Hepatocyte (in vitro differentiated cells): ENCODE data around the gene SSPN. TPM values are rescaled to one million over a fixed set of nuclear protein-coding genes. Genes with fewer than 3 reads are reported as not detected.

Experiments
- DNase-seq: peaks from one replicate; pipeline ENCODE4 v3.0.0-alpha.2; 2016; ENCODE audit warnings: low spot score
- H2AFZ ChIP-seq: fragments of 200-600 bp; sonication (generic); 2 replicates; pipeline ENCODE4 v1.6.0; 2016; ENCODE audit warnings: antibody characterized with exemption, mild to moderate bottlenecking
- H3K27ac ChIP-seq: fragments of 200-600 bp; sonication (generic); 2 replicates; pipeline ENCODE4 v1.5.1; 2016; ENCODE audit warnings: mild to moderate bottlenecking
- H3K27me3 ChIP-seq: fragments of 200-600 bp; sonication (generic); 2 replicates; pipeline ENCODE4 v1.6.1; 2016
- H3K36me3 ChIP-seq: fragments of 200-600 bp; sonication (generic); replicated peaks from 2 replicates; pipeline ENCODE4 v1.5.1; 2016; ENCODE audit warnings: low read depth; ENCODE audit not compliant: insufficient read depth
- H3K4me1 ChIP-seq: fragments of 200-600 bp; sonication (generic); 2 replicates; pipeline ENCODE4 v1.5.1; 2016; ENCODE audit warnings: mild to moderate bottlenecking, moderate library complexity; ENCODE audit not compliant: insufficient read depth
- H3K4me2 ChIP-seq: fragments of 200-600 bp; sonication (generic); 2 replicates; pipeline ENCODE4 v1.6.0; 2016
- H3K4me3 ChIP-seq: fragments of 200-600 bp; sonication (generic); 2 replicates; pipeline ENCODE4 v1.5.1; 2016; ENCODE audit warnings: mild to moderate bottlenecking
- H3K79me2 ChIP-seq: fragments of 200-600 bp; sonication (generic); 2 replicates; pipeline ENCODE4 v1.6.0; 2017; ENCODE audit warnings: mild to moderate bottlenecking
- H3K9me2 ChIP-seq: fragments of 200-600 bp; sonication (generic); replicated peaks from 2 replicates; pipeline ENCODE4 v1.6.0; 2017; ENCODE audit warnings: mild to moderate bottlenecking; ENCODE audit not compliant: insufficient read depth
- H3K9me3 ChIP-seq: fragments of 200-600 bp; sonication (generic); 2 replicates; pipeline ENCODE4 v1.5.1; 2016; ENCODE audit warnings: low read depth, mild to moderate bottlenecking
- H4K20me1 ChIP-seq: fragments of 200-600 bp; sonication (generic); 2 replicates; pipeline ENCODE4 v1.6.0; 2016; ENCODE audit warnings: mild to moderate bottlenecking; ENCODE audit not compliant: insufficient read depth, poor library complexity, severe bottlenecking
- EZH2 ChIP-seq: fragments of 200-600 bp; sonication (generic); IDR thresholded peaks from 2 replicates; pipeline ENCODE4 v1.6.1; 2016; ENCODE audit warnings: antibody characterized with exemption, mild to moderate bottlenecking, borderline replicate concordance
- EZH2phosphoT487 ChIP-seq: fragments of 200-600 bp; sonication (generic); IDR thresholded peaks from one replicate; pipeline ENCODE4 v1.6.1; 2018; ENCODE audit warnings: antibody characterized with exemption, mild to moderate bottlenecking, low read depth, moderate library complexity; ENCODE audit not compliant: unreplicated experiment, severe bottlenecking
- WGBS: methylation state at CpG from one replicate; pipeline ENCODE4 v1.1.6; 2016; ENCODE audit warnings: low lambda C conversion rate; ENCODE audit errors: missing lambda C conversion rate; 5-methylcytosine and 5-hydroxymethylcytosine counted together
- polyA plus RNA-seq: library from polyadenylated mRNA; unstranded; fragments of >200 nt; fragmentation: Nextera tagmentation; extraction: Ambion mirVana; gene quantifications from 2 replicates; pipeline ENCODE4 v1.2.1, GENCODE V29; 2016
- total RNA-seq: library from RNA; depleted of rRNA; stranded (reverse); fragments of >200 nt; gene quantifications from 2 replicates; pipeline ENCODE4 v1.2.3, GENCODE V29; 2014
- TF ChIP-seq, protein P1 (sequence below): fragments of 200-600 bp; sonication (generic); IDR thresholded peaks from 2 replicates; pipeline ENCODE4 v1.5.1; 2016; ENCODE audit warnings: antibody characterized with exemption, mild to moderate bottlenecking; ENCODE audit not compliant: poor library complexity

Gene SSPN
- total and polyA plus RNA-seq, 2 experiments from 2014 or later, result 1.7 to 12.5 TPM

DNA sequence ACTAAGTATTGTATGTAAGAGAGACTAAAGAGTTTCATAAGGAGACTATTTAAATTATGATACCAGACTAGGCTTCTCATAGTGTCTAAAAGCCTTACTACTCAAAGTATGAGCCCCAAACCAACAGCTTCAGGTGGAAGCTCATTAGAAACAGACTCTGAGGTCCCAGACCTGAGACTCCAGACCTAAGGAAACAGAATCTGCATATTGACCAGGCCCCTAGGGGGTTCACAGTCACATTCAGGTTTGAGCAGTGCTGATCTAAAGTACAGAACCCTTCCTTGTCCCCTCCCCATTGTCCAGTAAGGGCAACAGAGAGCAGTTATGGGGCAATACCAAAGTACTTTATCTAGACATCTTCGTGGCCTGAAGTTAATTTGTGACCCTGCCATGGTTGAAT lies 87.7 kb downstream of the SSPN start:
- 32% methylated on average over 1 of the region's 1 CpG for WGBS
- Histone ChIP-seq H4K20me1 (no peaks in the 10 kb centered on the region), H2AFZ (no peak overlapping the region), H3K4me2 (no peak overlapping the region), H3K27me3 (no peaks in the 10 kb centered on the region), H3K9me3 (no peaks in the 10 kb centered on the region), H3K4me3 (no peak overlapping the region), H3K36me3 (no peaks in the 10 kb centered on the region), H3K9me2 (no peaks in the 10 kb centered on the region), H3K27ac (no peak overlapping the region), H3K4me1 (no peaks in the 10 kb centered on the region), H3K79me2 (no peaks in the 10 kb centered on the region)
- TF ChIP-seq, protein P1, sequence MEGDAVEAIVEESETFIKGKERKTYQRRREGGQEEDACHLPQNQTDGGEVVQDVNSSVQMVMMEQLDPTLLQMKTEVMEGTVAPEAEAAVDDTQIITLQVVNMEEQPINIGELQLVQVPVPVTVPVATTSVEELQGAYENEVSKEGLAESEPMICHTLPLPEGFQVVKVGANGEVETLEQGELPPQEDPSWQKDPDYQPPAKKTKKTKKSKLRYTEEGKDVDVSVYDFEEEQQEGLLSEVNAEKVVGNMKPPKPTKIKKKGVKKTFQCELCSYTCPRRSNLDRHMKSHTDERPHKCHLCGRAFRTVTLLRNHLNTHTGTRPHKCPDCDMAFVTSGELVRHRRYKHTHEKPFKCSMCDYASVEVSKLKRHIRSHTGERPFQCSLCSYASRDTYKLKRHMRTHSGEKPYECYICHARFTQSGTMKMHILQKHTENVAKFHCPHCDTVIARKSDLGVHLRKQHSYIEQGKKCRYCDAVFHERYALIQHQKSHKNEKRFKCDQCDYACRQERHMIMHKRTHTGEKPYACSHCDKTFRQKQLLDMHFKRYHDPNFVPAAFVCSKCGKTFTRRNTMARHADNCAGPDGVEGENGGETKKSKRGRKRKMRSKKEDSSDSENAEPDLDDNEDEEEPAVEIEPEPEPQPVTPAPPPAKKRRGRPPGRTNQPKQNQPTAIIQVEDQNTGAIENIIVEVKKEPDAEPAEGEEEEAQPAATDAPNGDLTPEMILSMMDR, result no peak
- no peak for TF ChIP-seq EZH2phosphoT487
- TF ChIP-seq EZH2, result no peak
- DNase-seq, result no peak

DNA sequence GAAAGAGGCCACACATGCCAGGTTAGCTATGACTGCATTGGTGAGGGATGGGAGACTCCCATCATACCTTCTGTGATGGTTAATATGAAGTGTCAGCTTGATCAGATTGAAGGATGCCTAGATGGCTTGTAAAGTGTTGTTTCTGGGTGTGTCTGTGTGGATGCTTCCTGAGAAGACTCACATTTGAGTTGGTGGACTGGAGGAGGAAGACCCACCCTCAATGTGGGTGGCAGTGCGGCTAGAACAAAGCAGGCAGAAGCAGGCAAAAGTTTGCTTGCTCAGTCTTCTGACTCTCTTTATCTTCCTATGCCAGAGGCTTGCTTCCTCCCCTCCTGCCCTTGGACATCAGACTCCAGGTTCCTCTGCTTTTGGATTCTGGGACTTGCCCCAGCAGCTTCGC lies 88.2 kb downstream of the SSPN start:
- Histone ChIP-seq H4K20me1 (no peaks in the 10 kb centered on the region), H3K27ac (no peak overlapping the region), H2AFZ (no peak overlapping the region), H3K4me1 (no peaks in the 10 kb centered on the region), H3K4me3 (no peak overlapping the region), H3K27me3 (no peaks in the 10 kb centered on the region), H3K79me2 (no peaks in the 10 kb centered on the region), H3K9me2 (no peaks in the 10 kb centered on the region), H3K9me3 (no peaks in the 10 kb centered on the region), H3K4me2 (no peak overlapping the region), H3K36me3 (no peaks in the 10 kb centered on the region)
- no peak for DNase-seq
- TF ChIP-seq, protein P1, result no peak
- no peak for TF ChIP-seq EZH2phosphoT487
- no peak for TF ChIP-seq EZH2
- 94% methylated on average over 2 of the region's 2 CpGs for WGBS

DNA sequence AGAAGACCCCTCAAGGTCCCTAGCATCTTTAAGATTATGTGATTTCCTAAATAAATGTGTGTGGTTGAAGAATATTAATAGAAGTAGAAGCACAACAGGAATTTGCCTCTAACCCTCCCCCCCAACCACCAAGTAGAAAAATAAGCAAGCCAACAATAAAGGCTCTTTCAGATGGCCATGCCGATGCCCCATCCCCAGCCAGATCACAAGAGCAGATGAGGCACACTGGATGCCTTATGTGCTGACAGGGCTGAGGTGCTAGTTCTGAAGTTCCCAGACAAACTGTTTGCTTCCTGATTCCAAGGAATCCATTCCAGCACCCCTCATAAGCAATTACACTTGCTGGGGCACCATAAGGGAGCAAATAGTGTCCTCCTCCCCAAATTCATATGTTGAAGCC lies 90.0 kb downstream of the SSPN start:
- DNase-seq, result no peak
- H3K27ac ChIP-seq, result no peak overlapping the region
- no peak overlapping the region for H3K4me3 ChIP-seq
- no peak overlapping the region for H2AFZ ChIP-seq
- H3K79me2 ChIP-seq, result no peaks in the 10 kb centered on the region
- TF ChIP-seq, protein P1, result no peak
- no peak for TF ChIP-seq EZH2phosphoT487
- no peaks in the 10 kb centered on the region for H3K9me2 ChIP-seq
- H3K4me2 ChIP-seq, result no peak overlapping the region
- H3K9me3 ChIP-seq, result no peaks in the 10 kb centered on the region
- H3K27me3 ChIP-seq, result no peaks in the 10 kb centered on the region
- 100% methylated on average over 1 of the region's 1 CpG for WGBS
- H3K36me3 ChIP-seq, result no peaks in the 10 kb centered on the region
- H3K4me1 ChIP-seq, result no peaks in the 10 kb centered on the region
- no peaks in the 10 kb centered on the region for H4K20me1 ChIP-seq

DNA sequence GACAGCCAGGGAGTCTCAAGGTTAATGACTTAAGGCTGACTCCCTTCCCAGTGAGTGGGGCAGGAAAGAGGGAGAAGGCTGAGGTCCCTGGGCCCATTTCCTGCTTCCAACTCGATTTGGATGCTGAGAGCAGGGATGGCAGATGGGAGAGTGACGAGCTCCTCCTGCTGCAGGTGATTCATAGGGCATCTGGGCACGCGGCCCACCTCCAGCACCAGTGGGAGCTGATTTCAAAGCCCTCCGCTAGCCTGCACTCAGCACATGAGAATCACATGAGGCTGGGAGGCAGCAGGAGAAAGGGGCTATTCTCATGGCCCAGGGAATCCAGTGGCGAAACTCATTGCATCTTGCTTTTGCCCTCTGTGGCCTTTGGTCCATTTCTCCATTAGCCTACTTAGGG lies 90.8 kb downstream of the SSPN start:
- H3K79me2 ChIP-seq, result no peaks in the 10 kb centered on the region
- H3K4me3 ChIP-seq, result no peak overlapping the region
- H3K36me3 ChIP-seq, result no peaks in the 10 kb centered on the region
- no peak overlapping the region for H3K4me2 ChIP-seq
- no peaks in the 10 kb centered on the region for H4K20me1 ChIP-seq
- no peaks in the 10 kb centered on the region for H3K9me3 ChIP-seq
- TF ChIP-seq EZH2phosphoT487, result no peak
- TF ChIP-seq EZH2, result no peak
- TF ChIP-seq, protein P1, result no peak
- no peak overlapping the region for H2AFZ ChIP-seq
- H3K27ac ChIP-seq, result no peak overlapping the region
- DNase-seq, result no peak
- WGBS, result 97% methylated on average over 6 of the region's 6 CpGs
- H3K4me1 ChIP-seq, result no peaks in the 10 kb centered on the region
- H3K27me3 ChIP-seq, result no peaks in the 10 kb centered on the region
- no peaks in the 10 kb centered on the region for H3K9me2 ChIP-seq
